K562 (cell line): ENCODE data around the gene CCDC192. TPM values are rescaled to one million over a fixed set of nuclear protein-coding genes. Genes with fewer than 3 reads are reported as not detected.
A peak's percentile ranks its signal among the peaks of the same experiment; 100 is the strongest.

Experiments used
- ATAC-seq: fragments of 200-7000 bp; cut with Tn5 transposase; 3 replicates; pipeline ENCODE4 v1.9.1; 2020; ENCODE audit warnings: moderate library complexity
- BruUV-seq: library from RNA; stranded (reverse); fragments of 400-500 nt; replicated peaks from 2 replicates; lab custom pipeline; 2021; lab: Mats Ljungman, UMichigan
- CTCF ChIA-PET: fragments of 300-600 bp; formaldehyde crosslinking; extraction: SDS; loops from one replicate; lab custom pipeline; 2021; ENCODE audit warnings: low intra/inter-chr PET ratio; lab: Yijun Ruan, JAX
- POLR2A ChIA-PET: fragments of 300-600, 350-650 bp; sonication (Branson Sonifier 250); formaldehyde crosslinking; extraction: SDS; loops from one replicate; lab custom pipeline; 2021; ENCODE audit warnings: antibody characterized with exemption, inconsistent platforms; lab: Yijun Ruan, JAX
- DNase-seq, 4 experiments: peaks; one replicate each; pipeline versions ENCODE4 v3.0.0 to v3.0.0-alpha.2; 2011 to 2018; ENCODE audit warnings: low spot score in 3 of 4, mixed read lengths in 3 of 4; ENCODE audit errors: extremely low read depth in 1 of 4
- FAIRE-seq: peaks from 2 replicates; lab custom pipeline; 2011; peaks lifted over from hg19 to GRCh38; lab: Jason Lieb, UNC
- H2AFZ ChIP-seq: 2 replicates; pipeline ENCODE4 v1.6.0; 2011; ENCODE audit warnings: low read depth, low read length, control low read depth, inconsistent platforms
- H3K27ac ChIP-seq: fragments of 200-600 bp; 3 replicates; pipeline ENCODE4 v1.8.0; 2011; ENCODE audit warnings: low read depth, mild to moderate bottlenecking, control low read depth, inconsistent platforms, low read length, moderate library complexity, mixed read lengths; ENCODE audit errors: extremely low read depth
- H3K27me3 ChIP-seq, 2 experiments: fragments of 300-600 bp in 1 of 2; 2 replicates in 1 of 2; 3 replicates in 1 of 2; pipeline versions ENCODE4 v1.6.0 to v1.8.0; 2011; ENCODE audit warnings: inconsistent platforms in 2 of 2, low read length in 2 of 2, mild to moderate bottlenecking in 1 of 2, mixed read lengths in 1 of 2, moderate library complexity in 1 of 2; ENCODE audit not compliant: control insufficient read depth in 2 of 2, insufficient read depth in 2 of 2
- H3K36me3 ChIP-seq: fragments of 300-600 bp; 3 replicates; pipeline ENCODE4 v1.8.0; 2011; ENCODE audit warnings: mild to moderate bottlenecking, low read length, inconsistent platforms; ENCODE audit not compliant: control insufficient read depth, insufficient read depth
- H3K4me1 ChIP-seq, 2 experiments: fragments of 200-600 bp in 1 of 2; replicated peaks in 1 of 2; 2 replicates in 1 of 2; 3 replicates in 1 of 2; pipeline versions ENCODE4 v1.5.1 to v1.8.0; 2011; ENCODE audit warnings: inconsistent platforms in 2 of 2, low read length in 2 of 2, mild to moderate bottlenecking in 1 of 2, mixed read lengths in 1 of 2, moderate library complexity in 1 of 2; ENCODE audit not compliant: control insufficient read depth in 2 of 2, insufficient read depth in 2 of 2
- H3K4me2 ChIP-seq: 2 replicates; pipeline ENCODE4 v1.6.1; 2011; ENCODE audit warnings: low read length, control low read depth, inconsistent platforms, mixed read lengths; ENCODE audit not compliant: insufficient read depth
- H3K4me3 ChIP-seq: fragments of 200-600 bp; sonication (generic), shearing (Covaris generic); 2 replicates; pipeline ENCODE4 v1.5.1; 2016; ENCODE audit warnings: control low read depth, inconsistent platforms
- H3K79me2 ChIP-seq: fragments of 200-600 bp; 3 replicates; pipeline ENCODE4 v1.8.0; 2011; ENCODE audit warnings: low read length, inconsistent platforms; ENCODE audit not compliant: control insufficient read depth, insufficient read depth
- H3K9ac ChIP-seq, 2 experiments: 2 replicates each; pipeline versions ENCODE4 v1.6.0 to v1.6.1; 2011; ENCODE audit warnings: low read depth in 2 of 2, low read length in 2 of 2, control low read depth in 1 of 2, inconsistent platforms in 1 of 2, mild to moderate bottlenecking in 1 of 2, mixed read lengths in 1 of 2; ENCODE audit not compliant: insufficient read depth in 1 of 2
- H3K9me1 ChIP-seq: one replicate; pipeline ENCODE4 v1.6.0; 2011; ENCODE audit warnings: inconsistent platforms, mild to moderate bottlenecking, low read length, moderate library complexity; ENCODE audit not compliant: control insufficient read depth, insufficient read depth
- H3K9me3 ChIP-seq: replicated peaks from 2 replicates; pipeline ENCODE4 v1.5.1; 2011; ENCODE audit warnings: low read depth, low read length, inconsistent platforms; ENCODE audit not compliant: control insufficient read depth, insufficient read depth
- H4K20me1 ChIP-seq: replicated peaks from 2 replicates; pipeline ENCODE4 v1.6.1; 2011; ENCODE audit warnings: low read length, inconsistent platforms, mixed read lengths; ENCODE audit not compliant: control insufficient read depth, insufficient read depth
- HEY1 ChIP-seq: fragments of 250-450 bp; sonication (Bioruptor Pico); IDR thresholded peaks from 2 replicates; pipeline ENCODE4 v1.5.0; 2020; ENCODE audit warnings: mild to moderate bottlenecking, moderate library complexity, borderline replicate concordance
- KLF10 ChIP-seq: fragments of 250-450 bp; sonication (Bioruptor Pico); IDR thresholded peaks from 2 replicates; pipeline ENCODE4 v1.6.1; 2021; ENCODE audit warnings: matching md5 sums
- SMC3 ChIP-seq: conservative IDR thresholded peaks from 2 replicates; pipeline ENCODE4 v1.6.1; 2011; ENCODE audit warnings: low read depth, low read length, improper control_type of control experiment; ENCODE audit not compliant: insufficient read depth
- WGBS: fragments of 100-300 bp; shearing (Covaris generic); methylation state at CpG from one replicate; pipeline ENCODE4 v1.1.6; 2016; ENCODE audit warnings: low coverage, mixed read lengths; ENCODE audit not compliant: insufficient coverage; ENCODE audit errors: missing lambda C conversion rate; 5-methylcytosine and 5-hydroxymethylcytosine counted together
- in situ Hi-C: fragments of 300-500 bp; cut with MboI; formaldehyde crosslinking; loops from 4 replicates; pipeline ENCODE4 v1.15.0; 2018; ENCODE audit warnings: inconsistent platforms, mixed read lengths
- intact Hi-C: fragments of 100-400 bp; cut with micrococcal nuclease; formaldehyde crosslinking; loops from 2 replicates; pipeline ENCODE4 v1.14.2; 2022
- polyA plus RNA-seq, 8 experiments: library from polyadenylated mRNA; depleted of rRNA in 4 of 8; stranded (reverse) in 5 of 8; unstranded in 3 of 8; fragments of >200 nt; fragmentation: Nextera tagmentation in 2 of 8; fragmentation: Illumina TruSeq in 1 of 8; extraction: Ambion mirVana in 2 of 8; extraction: Trizol in 1 of 8; gene quantifications; 2 replicates each; pipeline versions ENCODE4 v1.2.1 to v1.2.3, GENCODE V29; 2011 to 2014; ENCODE audit warnings: inconsistent platforms in 1 of 8, missing spikeins in 1 of 8
- total RNA-seq, 7 experiments: library from RNA; depleted of rRNA in 6 of 7; stranded (reverse); fragments of >200 nt in 6 of 7; fragmentation: Illumina TruSeq in 2 of 7; extraction: Trizol in 2 of 7; gene quantifications; 2 replicates each; pipeline versions ENCODE4 v1.2.1 to v1.2.3, GENCODE V29; 2011 to 2021; ENCODE audit warnings: low replicate concordance in 1 of 7
- TF ChIP-seq, protein P1 (sequence below), 2 experiments: fragments of 450-650 bp; formaldehyde crosslinking in 1 of 2; IDR thresholded peaks; 2 replicates each; pipeline versions ENCODE4 v1.4.0 to v1.6.1; 2014 to 2020; ENCODE audit warnings: mild to moderate bottlenecking in 2 of 2, borderline replicate concordance in 1 of 2, low read depth in 1 of 2
- TF ChIP-seq, protein P2 (sequence below): sonication (generic); formaldehyde crosslinking; IDR thresholded peaks from 2 replicates; pipeline ENCODE4 v1.8.0; 2022; ENCODE audit warnings: mild to moderate bottlenecking, missing genetic modification reagents
- TF ChIP-seq, protein P3 (sequence below): sonication (generic); formaldehyde crosslinking; IDR thresholded peaks from 2 replicates; pipeline ENCODE4 v1.8.0; 2022; ENCODE audit warnings: missing genetic modification reagents, mild to moderate bottlenecking, borderline replicate concordance

Gene CCDC192
- total and polyA plus RNA-seq, 9 of the 15 experiments (the other 6 are each of a cell fraction or from before 2014, with no cell fraction given): 0.21 to 0.66 (median 0.38) TPM; not detected in 2

DNA sequence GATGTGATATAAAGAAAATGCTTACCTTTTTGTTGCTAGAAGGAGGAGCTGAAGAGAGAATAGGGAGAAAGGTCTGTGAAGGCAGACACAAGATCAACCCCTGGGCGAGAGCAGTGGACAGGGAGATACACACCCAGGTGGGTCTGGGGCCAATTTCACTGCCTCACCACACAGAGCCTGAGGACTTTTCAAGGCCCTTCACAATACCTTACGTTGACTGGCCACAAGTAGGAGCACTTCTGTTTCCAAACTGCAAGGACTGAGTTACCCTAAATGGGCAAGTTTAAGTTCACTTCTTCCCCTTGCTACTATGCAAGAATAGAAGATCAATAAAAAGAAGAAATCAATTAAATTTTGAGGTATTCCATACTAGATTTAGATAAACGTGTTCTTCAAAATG is 205.9 kb downstream of the CCDC192 start (continued):
- TF ChIP-seq, protein P1, sequence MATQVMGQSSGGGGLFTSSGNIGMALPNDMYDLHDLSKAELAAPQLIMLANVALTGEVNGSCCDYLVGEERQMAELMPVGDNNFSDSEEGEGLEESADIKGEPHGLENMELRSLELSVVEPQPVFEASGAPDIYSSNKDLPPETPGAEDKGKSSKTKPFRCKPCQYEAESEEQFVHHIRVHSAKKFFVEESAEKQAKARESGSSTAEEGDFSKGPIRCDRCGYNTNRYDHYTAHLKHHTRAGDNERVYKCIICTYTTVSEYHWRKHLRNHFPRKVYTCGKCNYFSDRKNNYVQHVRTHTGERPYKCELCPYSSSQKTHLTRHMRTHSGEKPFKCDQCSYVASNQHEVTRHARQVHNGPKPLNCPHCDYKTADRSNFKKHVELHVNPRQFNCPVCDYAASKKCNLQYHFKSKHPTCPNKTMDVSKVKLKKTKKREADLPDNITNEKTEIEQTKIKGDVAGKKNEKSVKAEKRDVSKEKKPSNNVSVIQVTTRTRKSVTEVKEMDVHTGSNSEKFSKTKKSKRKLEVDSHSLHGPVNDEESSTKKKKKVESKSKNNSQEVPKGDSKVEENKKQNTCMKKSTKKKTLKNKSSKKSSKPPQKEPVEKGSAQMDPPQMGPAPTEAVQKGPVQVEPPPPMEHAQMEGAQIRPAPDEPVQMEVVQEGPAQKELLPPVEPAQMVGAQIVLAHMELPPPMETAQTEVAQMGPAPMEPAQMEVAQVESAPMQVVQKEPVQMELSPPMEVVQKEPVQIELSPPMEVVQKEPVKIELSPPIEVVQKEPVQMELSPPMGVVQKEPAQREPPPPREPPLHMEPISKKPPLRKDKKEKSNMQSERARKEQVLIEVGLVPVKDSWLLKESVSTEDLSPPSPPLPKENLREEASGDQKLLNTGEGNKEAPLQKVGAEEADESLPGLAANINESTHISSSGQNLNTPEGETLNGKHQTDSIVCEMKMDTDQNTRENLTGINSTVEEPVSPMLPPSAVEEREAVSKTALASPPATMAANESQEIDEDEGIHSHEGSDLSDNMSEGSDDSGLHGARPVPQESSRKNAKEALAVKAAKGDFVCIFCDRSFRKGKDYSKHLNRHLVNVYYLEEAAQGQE (IDR thresholded peaks at IDR 0.05; ENCODE audit: borderline replicate concordance): peak; percentile 37; the same call in 1 of the 2 replicates
- TF ChIP-seq, protein P1 (CRISPR knock-in tag; IDR thresholded peaks at IDR 0.05; ENCODE audit: low read depth): no peak
- TF ChIP-seq, all 486 proteins: peak for 7

DNA sequence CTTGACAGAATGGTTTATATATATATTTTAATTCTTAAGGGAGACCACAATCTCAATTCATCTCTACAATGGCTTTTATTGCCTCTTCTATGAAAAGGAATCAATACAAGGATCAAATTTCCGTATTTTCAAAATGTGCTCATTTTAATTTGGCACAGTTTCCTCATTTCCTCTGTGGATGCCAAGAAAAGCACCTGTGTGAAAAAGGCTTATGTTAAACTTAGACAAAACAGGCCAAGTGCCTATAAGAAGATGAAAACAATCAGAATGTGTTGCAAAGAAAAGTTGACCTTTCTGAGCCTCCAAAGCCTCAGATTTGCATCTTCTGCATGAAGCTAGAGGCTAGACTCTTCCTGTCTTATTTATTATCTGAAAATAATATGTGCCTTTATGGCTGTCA is 206.6 kb downstream of the CCDC192 start:
- ChIA-PET CTCF (no interaction called here), POLR2A (interaction anchor here (0.6 kb wide), 1 partner anchor 153 kb away, joined by 3 read pairs; no protein-coding TSS in a partner anchor)
- Histone ChIP-seq H2AFZ (no peak overlapping the region), H4K20me1 (no peaks in the 10 kb centered on the region), H3K4me3 (no peak overlapping the region), H3K9ac (no peak overlapping the region), H3K4me1 (no peaks in the 10 kb centered on the region), H3K9me3 (no peaks in the 10 kb centered on the region), H3K27me3 (no peaks in the 10 kb centered on the region), H3K36me3 (no peaks in the 10 kb centered on the region), H3K27ac (no peak overlapping the region), H3K4me2 (no peak overlapping the region), H3K9me1 (no peaks in the 10 kb centered on the region), H3K79me2 (no peaks in the 10 kb centered on the region)
- intact Hi-C loops: loop anchor here (5.0 to 10.0 kb wide), 2 partner anchors 172 to 295 kb away; partner anchors contain the start of gene SLC12A2
- ATAC-seq (no peak), DNase-seq (no peak), FAIRE-seq (no peak)
- BruUV-seq: no TSS peak
- no peak for TF ChIP-seq HEY1 (CRISPR knock-in tag)
- no peak for TF ChIP-seq KLF10 (CRISPR knock-in tag)
- TF ChIP-seq, protein P2, sequence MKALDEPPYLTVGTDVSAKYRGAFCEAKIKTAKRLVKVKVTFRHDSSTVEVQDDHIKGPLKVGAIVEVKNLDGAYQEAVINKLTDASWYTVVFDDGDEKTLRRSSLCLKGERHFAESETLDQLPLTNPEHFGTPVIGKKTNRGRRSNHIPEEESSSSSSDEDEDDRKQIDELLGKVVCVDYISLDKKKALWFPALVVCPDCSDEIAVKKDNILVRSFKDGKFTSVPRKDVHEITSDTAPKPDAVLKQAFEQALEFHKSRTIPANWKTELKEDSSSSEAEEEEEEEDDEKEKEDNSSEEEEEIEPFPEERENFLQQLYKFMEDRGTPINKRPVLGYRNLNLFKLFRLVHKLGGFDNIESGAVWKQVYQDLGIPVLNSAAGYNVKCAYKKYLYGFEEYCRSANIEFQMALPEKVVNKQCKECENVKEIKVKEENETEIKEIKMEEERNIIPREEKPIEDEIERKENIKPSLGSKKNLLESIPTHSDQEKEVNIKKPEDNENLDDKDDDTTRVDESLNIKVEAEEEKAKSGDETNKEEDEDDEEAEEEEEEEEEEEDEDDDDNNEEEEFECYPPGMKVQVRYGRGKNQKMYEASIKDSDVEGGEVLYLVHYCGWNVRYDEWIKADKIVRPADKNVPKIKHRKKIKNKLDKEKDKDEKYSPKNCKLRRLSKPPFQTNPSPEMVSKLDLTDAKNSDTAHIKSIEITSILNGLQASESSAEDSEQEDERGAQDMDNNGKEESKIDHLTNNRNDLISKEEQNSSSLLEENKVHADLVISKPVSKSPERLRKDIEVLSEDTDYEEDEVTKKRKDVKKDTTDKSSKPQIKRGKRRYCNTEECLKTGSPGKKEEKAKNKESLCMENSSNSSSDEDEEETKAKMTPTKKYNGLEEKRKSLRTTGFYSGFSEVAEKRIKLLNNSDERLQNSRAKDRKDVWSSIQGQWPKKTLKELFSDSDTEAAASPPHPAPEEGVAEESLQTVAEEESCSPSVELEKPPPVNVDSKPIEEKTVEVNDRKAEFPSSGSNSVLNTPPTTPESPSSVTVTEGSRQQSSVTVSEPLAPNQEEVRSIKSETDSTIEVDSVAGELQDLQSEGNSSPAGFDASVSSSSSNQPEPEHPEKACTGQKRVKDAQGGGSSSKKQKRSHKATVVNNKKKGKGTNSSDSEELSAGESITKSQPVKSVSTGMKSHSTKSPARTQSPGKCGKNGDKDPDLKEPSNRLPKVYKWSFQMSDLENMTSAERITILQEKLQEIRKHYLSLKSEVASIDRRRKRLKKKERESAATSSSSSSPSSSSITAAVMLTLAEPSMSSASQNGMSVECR (CRISPR knock-in tag): no peak
- no peak for TF ChIP-seq SMC3
- TF ChIP-seq, protein P3, sequence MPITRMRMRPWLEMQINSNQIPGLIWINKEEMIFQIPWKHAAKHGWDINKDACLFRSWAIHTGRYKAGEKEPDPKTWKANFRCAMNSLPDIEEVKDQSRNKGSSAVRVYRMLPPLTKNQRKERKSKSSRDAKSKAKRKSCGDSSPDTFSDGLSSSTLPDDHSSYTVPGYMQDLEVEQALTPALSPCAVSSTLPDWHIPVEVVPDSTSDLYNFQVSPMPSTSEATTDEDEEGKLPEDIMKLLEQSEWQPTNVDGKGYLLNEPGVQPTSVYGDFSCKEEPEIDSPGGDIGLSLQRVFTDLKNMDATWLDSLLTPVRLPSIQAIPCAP (CRISPR knock-in tag): no peak
- in situ Hi-C loops: no loop called here
- 0% methylated on average over 1 of the region's 1 CpG for WGBS
